Measurements from ENCODE around the gene RASA1.
"Not testable (repeated sequence)": the region's sequence is repeated elsewhere in the genome, so short reads cannot be mapped to it uniquely, and the experiment has no call there.

The RASA1 gene

DNA sequence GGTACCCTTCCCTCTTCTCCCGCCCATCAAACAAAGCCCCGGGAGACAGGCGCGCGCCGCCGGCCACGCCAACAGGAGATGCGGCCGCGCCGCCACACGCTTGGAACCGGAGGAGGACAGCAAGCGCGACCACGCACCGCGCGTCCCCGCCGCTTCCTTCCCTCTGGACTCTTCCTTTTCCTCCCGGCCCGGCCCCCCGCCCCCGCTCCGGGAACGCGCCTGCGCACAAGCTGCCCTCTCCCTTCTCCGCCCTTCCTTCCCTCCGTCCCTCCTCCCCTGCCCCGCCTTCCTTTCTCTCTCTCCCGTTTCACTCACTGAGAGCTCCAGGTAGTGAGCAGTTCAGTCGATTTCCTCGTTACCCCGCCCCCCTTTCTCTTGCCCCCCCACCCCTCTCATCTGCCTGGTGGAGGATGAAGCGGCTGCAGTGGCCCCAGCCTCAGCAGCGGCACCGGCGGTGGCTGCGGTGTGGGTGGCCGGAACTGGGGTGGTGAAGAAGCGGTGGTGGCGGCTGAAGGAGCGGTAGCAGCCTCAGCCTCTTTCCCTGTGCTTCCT is at the start of gene RASA1:
RASA1 (plus strand) TSS at position 310 of the 552 bp plus-strand sequence. CDS start 569 bp downstream, outside the sequence.
- DNase-seq: peak; percentile 84

DNA sequence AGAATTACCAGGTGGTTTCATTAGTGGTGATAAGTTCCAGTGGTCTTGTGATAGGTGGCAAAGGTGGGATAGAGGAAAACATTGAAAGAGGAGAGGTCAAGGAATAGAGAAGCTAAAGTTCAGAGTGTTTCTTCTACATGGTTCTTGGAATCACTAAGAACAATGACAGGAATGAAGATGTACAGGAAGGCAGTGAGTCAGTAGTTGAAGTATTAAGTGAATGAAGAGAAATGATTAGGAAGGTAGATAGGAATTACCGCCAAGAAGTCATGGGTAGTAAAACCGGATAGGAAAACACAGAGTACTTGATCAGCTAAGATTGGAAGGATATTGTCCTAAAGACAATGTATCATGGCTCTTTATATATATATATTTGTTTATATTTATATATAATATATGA is 37.9 kb upstream of the RASA1 start:
- no peak for DNase-seq

DNA sequence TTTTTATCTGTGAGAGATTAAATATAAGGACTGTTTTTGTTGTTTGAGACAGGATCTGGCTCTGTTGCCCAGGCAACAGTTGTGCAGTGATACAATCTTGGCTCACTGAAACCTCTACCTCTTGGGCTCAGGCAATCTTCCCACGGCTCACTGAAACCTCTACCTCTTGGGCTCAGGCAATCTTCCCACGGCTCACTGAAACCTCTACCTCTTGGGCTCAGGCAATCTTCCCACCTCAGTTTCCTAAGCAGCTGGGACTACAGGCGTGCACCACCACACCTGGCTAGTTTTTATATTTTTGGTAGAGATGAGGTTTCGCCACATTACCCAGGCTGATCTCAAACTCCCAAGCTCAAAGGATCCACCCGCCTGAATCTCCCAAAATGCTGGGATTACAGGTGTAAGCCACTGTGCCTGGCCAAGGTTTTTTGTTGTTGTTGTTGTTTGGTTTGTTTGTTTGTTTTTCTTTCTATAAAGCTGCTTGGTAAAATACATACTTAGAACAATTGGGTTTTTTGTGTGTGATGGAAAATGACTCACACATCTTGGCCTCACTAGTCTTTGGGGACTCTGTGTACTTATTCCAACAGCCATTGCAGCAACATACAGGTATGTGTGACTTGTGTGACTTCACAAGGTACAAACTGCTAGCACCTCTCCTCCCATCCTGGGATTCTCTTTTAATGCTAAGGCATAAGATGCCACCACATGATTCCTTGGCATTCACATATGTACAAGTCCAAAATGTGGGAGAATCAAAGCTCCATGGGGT is 36.5 kb upstream of the RASA1 start:
- DNase-seq: no peak

DNA sequence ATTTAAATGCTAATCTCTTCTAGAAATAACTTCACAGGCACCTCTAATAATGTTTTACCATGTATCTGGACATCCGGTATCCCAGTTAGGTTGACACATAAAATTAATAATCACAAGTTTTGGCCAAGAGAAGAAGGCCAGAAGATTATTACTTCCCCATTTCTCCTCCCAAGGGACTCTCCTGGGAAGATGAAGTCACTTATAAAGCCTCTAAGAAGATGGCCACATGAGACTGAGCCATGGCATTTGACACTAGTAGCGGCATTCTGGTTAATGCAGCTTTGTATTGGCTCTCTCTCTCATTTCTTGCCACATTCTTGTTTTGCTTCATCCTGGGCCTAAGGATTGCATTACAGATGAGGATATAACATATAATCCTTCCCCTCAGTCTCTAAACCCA is 34.5 kb upstream of the RASA1 start:
- no peak for DNase-seq

DNA sequence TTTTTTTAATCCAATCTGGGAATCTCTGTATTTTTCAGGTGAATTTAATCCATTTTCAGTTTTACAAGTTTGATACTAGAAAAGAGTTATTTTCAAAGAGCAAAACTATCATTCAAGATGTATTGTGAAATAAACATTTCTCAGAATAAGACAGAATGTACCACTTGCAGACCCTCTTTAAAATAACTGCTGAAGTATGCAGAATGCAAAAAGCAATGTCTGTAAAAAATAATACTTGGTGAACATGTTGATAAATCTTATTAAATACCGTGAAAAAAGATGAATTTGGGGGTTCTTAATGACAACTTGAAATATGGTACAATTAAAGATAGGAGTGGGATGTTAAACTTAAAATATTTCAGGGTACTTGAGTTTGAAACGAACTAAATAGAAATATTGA is 26.1 kb upstream of the RASA1 start:
- no peak for DNase-seq

DNA sequence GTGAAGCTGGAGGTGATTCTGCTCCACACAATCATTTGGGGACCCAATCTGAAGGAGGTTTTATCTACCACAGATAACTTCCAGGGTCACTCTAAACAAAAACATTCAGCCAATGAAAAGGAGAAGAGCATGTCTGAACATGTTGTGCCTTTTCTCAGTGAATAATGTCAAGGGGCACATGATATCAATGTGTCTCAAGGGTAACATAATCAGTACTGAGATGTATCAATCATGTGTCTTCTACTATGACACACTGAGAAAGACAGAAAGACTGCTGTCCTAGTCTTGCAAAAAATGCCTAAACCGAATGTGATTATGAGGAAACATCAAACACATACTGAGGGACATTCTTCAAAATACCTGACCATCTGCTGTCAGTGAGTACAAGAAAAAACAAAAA is 25.4 kb upstream of the RASA1 start:
- DNase-seq: no peak

DNA sequence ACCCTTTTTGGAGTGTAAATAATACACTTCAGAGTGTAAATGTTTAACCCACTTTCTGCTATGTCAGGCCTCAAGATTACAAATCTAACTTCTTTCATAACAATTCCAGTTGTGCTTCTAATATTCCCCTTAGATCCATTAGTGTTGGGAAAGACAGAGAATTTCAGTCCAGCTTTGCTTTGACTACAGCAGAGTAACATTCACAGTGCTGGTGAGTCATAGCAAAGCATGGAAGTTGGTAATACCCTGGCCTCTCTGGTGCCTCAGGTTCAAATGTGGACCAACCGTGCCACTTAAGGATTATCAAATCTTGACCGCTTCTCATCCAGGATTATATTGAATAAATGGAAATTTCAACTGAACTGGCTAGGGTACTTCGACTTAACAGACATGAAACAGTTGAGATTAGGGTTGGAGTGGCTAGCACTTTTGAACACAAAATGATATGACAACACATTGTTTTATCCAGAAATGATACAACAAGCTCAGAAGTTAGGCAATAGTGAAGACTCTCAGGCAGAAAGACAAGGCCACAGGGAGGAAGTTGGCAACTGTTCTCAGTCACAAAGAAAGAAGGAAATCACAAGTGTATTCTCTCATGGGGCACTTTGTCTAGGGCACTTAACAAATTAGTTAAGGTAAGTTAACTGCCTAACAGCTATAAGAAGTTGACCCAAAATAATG is 24.4 kb upstream of the RASA1 start:
- peak; percentile 61 for DNase-seq

DNA sequence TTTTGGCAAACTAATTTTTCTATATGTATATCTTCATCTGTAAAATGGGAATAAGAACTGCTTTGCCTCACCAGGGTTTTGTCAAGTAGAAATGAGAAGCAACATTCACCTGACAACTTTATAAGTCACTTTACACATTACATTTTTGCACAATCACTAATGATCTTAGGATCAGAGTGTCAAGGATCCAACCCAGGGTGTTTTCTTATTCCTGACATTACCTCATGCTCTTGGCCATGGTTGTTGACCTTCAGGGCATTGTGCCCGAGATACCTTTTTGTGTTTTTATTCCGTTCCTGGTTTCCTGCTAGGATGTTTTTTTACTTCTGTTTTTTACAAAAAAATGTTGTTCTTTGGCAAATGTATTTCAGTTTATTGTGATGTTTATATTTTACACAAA is 22.2 kb upstream of the RASA1 start:
- no peak for DNase-seq

DNA sequence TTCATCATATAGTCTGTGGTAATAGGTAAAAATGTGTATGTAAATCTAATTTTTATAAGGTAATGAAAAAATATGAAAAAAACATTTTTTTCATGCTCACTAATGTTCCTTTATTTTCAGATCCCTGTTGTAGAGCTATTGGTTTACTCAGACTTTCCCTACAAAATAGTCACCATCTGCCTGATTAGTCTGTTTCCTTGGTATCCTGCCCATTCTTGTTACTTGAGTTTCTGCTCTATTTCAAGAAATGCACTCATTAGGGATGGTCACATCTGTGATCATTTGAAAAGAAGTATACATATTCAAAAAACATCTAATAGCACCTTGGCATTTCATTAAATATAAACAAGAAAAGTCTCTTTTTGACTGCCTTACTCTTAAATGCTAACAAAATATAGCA is 21.6 kb upstream of the RASA1 start:
- no peak for DNase-seq

DNA sequence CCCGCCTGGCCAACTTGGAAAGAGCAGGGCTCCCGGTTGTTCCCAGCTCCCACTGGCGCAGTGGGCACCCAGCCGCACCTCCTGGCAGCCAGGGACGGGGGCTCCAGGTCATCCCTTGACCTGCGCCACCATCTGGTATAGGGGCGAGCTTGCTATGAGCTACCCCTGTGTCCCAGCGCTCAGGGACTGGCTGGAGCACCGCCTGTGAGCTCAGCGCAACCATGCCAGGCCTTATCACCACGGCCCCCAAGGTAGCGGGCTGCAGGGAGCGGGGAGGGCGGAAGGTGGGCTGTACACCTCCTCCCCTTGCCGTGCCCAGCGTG is 15.4 kb upstream of the RASA1 start:
- no peak for DNase-seq

DNA sequence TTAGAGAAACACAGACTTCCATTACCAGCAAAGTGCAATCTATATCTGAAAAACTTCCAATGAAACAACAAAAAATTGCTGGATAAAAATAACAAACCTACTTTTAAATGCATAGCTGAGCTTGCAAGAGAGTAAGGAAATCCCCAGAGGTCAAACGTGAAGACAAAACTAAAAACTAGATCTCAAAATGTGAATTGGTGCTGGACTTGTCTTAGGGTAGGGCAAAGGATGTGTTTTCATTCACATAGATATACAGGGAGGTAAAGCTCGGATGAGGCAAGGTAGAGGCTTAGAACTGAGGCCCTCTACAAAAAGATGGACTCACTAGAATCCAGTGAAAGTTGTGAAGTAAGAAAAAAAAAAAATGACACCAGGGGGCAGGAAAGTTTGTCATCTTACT is 13.6 kb upstream of the RASA1 start:
- DNase-seq: no peak

DNA sequence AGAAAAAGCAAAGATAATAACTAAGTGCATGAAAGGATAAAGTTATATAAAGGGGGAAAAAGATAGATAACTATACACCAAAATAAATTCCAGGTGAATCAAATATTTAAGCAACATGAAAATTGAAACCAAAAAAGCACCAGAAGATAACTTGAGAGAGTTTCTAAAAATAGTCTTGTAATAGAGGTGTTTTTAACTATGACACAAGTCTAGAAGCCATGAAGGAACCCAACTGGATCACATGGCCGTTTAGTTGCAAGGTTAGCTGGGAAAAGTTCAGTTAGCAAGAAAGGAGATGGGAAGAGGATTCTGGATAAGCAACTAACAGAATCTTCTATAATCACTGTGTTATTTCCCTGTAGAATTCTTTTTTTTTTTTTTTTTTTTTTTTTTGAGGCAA is 9.2 kb upstream of the RASA1 start:
- no peak for DNase-seq

DNA sequence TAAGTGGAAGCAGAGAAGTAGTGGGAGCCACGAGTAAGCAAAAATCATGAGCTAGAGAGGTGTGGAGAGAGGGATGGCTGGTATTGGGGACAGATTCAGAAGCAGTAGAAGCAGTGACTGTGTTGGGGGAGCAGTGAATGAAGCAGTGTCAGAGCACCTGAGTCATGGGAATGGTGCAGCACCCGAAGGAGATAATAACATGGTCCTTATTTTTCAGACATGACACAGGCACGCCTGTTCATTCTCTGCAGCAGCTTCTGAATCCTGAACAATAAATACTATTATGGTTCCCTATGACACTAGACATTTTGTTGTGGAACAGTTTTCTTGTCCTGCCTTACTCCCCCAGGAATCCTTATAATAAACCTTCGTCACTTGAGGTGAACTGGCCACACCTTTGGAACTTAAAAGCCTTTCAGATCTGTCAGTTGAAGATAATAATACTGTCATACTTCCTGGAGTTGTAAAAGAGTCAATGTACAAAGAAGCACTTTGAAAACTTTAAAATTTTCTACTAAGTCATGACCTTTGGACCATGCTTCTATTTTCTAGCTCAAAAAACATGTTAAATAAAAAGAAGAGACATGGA is 7.0 kb upstream of the RASA1 start:
- no peak for DNase-seq

DNA sequence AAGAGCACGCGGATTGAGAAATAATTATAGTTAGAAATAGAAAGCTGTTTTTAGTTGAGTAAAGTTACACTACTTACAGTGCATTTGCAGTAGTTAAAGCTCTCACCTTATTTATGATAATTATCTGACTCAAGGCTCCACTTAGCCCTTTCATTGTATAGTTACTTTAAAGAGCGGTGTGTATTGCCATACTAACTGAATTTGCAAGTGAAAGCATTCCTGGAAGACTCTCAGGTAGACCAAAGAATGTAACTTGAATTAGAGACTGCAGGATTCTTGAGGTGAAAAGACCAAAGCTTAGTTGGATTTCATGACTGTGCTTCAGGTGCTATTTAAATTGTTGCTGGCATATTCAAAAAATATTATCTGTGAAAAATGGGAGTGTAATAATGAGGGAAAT is 4.2 kb upstream of the RASA1 start:
- no peak for DNase-seq

DNA sequence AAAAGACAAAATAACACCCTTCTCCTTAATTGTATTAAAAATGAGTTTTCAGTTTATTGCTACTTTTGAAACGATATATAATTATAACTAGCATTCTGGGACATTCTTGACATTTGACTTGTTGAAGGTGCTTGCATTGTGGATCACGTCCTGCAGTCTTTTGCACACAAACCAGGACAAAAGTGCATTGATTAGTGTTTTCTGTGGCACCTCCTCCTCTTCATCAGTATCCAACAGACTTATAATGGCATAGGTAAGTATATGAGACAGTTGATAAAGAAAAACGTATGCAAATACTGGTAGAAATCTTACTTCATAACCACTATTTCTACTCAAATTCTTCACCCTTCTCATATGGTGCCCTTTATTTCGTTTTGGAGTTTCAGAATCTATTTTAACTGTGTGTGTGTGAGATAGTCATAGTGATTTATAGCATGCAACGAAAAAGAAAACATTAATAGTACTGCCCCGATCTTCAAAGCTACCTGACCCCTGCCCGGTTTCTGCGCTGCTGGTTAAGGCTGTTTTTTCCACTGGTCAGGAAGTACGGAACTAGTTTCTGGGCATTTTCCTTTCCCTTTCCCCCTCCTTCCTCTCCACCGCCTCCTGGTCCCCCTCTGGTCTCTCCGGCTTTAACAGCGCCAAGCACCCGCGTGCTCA is 639 bp upstream of the RASA1 start:
- no peak for DNase-seq

DNA sequence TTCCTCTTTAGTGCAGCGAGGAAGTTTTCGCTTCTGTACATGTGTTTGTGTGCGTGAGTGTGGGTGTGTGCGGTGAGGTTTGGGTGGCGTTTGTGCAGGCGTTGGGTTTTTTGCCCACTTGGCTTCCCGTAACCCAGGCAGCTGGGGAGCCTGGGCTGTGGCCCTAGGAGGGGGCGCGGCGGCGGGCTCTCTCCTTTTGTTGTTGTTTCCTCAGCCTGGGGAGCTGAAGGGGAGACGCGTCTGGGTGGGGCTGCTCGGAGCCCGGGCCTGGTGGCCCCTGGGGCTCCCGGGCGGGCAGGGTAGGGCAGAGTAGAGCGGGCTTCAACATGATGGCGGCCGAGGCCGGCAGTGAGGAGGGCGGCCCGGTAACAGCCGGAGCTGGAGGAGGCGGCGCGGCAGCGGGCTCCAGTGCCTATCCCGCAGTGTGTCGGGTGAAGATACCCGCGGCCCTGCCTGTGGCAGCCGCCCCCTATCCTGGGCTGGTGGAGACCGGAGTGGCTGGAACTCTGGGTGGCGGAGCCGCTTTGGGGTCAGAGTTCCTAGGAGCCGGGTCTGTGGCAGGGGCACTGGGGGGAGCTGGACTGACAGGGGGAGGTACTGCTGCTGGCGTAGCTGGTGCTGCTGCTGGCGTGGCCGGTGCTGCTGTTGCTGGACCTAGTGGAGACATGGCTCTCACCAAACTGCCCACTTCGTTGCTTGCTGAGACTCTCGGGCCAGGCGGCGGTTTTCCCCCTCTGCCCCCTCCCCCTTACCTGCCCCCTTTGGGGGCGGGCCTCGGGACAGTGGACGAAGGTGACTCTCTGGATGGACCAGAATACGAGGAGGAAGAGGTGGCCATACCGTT is 665 bp downstream of the RASA1 start:
- no peak for DNase-seq

DNA sequence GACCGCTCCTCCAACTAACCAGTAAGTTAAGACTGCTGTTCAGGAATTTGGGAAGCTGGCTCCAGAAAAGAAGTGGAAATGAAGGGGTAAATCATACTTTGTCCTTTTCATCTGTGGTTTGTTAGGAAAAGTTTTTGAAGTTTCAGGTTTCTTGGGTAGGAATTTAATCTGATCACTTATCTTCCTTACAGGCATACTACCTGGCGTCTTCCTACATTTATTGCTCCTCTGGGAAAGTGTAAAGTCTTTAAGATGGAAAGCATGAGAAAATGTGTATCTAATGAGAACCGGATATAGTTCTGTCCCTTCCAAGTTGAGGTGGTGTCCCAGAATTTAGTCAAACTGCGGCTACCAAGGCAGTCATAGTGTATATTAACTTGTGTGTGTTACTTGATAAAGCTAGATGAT is 1.3 kb downstream of the RASA1 start:
- DNase-seq: no peak

DNA sequence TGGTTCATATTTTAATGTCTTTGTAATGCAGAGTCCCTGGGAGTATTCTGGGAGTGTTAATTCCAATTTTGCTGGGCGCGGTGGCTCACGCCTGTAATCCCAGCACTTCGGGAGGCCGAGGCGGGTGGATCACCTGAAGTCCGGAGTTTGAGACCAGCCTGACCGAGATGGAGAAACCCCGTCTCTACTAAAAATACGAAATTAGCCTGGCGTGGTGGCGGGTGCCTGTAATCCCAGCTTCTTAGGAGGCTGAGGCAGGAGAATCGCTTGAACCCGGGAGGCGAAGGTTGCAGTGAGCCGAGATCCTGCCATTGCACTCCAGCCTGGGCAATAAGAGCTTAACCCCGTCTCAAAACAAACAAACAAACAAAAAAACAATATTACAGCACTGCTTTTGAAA is 3.2 kb downstream of the RASA1 start:
- DNase-seq: not testable (repeated sequence)

DNA sequence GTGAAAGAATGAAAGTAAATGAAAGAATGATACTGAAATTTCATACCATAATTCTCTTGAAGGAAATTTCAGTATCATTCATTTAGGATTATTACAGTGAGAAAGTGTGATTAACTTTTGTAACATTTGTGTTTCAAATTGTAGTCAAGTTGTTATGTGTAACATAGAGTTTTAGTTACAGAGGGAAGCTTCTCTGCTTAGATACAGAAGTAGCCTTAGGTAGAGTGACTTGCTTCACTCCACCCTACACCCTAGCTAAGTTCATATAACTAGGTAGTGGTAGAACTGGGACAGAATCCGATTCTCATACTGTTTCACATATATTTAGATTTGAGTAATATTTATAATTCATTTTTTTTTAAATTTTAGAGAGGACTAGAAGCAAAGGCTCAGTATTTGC is 9.0 kb downstream of the RASA1 start:
- no peak for DNase-seq

DNA sequence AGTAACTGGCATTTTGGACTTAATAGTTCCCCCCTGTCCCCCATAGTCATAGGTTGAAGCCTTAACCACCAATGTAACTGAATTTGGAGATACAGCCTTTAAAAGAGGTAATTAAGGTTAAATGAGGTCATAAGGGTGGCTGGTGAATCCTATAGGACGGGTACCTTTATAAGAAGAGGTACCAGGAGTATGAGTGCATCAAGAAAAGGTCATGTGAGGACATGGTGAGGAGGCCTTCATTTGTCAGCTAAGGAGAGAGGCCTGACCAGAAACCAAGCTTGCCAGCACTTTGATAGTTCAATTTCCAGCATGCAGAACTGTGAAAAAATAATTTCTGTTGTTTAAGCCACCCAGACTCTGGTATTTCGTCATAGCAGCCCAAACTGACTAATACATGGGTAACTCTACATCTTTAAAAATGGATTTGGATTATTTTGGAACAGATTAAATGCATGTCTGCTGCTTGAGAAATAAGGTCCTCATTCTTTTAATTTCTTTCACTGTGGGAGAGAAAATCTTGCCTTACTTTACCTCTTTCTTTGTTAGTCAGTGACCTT is 9.7 kb downstream of the RASA1 start:
- no peak for DNase-seq

DNA sequence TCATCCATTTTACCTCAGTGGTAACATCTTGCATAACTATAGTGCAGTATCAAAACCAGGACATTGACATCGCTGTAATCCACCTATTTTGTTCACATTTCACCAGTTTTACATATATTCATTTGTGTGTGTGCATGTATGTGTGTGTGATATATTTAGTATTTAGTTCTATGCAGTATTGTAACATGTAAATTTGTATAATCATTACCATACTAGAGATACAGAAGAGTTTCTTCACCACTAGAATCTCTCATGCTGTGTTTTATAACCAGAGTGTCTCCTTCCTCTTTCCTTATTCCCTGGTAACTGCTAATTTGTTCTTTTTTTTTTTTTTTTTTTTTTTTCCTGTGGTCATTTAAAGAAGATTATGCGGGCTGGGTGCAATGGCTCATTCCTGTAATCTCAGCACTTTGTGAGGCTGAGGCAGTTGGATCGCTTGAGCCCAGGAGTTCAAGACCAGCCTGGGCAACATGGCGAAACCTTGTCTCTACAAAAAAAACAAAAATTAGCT is 11.0 kb downstream of the RASA1 start:
- DNase-seq: peak; percentile 39

DNA sequence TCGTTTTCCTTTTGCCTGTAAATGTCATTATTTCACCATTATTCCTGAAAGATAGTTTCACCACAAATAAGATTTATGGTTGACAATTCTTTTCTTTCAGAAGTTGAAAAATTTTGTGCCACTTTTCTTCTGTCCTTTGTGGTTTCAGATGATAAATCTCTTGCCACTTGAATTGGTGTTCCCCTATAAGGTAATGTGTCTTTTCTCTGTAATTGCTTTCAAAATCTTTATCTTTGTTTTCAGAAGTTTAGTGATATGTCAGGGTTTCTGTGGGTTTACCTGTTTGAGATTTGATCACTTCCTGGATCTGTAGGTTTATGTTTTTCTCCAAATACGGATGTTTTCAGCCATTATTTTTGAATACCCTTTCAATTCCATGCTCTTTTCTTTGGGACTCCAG is 14.6 kb downstream of the RASA1 start:
- DNase-seq: no peak

Measured in SIG-M5 (cell line).